Measurements from ENCODE around the gene IBTK. TPM values are rescaled to one million over a fixed set of nuclear protein-coding genes. Genes with fewer than 3 reads are reported as not detected.
"Not testable (repeated sequence)": the region's sequence is repeated elsewhere in the genome, so short reads cannot be mapped to it uniquely, and the experiment has no call there.

The IBTK gene
- total RNA-seq, 4 donors from 2014 or later = 13.6 to 27.6 (median 18.1) TPM

DNA sequence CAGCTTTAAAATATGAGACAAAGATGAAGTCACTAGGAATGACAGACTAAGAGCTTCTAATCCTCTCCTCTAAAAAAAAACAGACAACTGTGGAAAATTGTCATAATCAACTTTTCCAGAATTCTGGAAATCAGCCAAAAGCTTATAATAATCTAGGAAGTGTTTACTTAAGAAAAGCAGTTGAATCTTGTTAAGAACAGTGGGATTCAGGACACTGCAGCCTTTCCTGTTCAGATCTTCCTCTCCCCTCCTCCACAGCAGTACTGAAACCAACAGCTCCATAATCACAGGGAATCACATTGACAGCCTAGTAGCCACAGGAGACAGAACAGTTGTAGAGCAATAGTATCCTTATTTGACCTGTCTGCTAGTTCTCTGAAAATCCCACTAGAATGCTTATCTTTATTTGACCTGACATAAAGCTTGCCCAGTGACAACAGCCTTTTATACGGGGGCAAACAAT lies 41.6 kb downstream of the IBTK start:
- H3K27me3 ChIP-seq = no peaks in the 10 kb centered on the region
- peaks cover 8% of the 10 kb centered on the region for H3K4me1 ChIP-seq
- TF ChIP-seq, protein P1, sequence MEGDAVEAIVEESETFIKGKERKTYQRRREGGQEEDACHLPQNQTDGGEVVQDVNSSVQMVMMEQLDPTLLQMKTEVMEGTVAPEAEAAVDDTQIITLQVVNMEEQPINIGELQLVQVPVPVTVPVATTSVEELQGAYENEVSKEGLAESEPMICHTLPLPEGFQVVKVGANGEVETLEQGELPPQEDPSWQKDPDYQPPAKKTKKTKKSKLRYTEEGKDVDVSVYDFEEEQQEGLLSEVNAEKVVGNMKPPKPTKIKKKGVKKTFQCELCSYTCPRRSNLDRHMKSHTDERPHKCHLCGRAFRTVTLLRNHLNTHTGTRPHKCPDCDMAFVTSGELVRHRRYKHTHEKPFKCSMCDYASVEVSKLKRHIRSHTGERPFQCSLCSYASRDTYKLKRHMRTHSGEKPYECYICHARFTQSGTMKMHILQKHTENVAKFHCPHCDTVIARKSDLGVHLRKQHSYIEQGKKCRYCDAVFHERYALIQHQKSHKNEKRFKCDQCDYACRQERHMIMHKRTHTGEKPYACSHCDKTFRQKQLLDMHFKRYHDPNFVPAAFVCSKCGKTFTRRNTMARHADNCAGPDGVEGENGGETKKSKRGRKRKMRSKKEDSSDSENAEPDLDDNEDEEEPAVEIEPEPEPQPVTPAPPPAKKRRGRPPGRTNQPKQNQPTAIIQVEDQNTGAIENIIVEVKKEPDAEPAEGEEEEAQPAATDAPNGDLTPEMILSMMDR (IDR thresholded peaks at IDR 0.05) = no peak
- TF ChIP-seq POLR2AphosphoS5 (IDR thresholded peaks at IDR 0.05) (no peak), POLR2A (IDR thresholded peaks at IDR 0.05) (no peak), EP300 (IDR thresholded peaks at IDR 0.05) (no peak)
- 80% methylated on average over 1 of the region's 1 CpG for WGBS
- H3K4me3 ChIP-seq = no peak overlapping the region
- DNase-seq (ENCODE audit: low spot score in 2 of 2) = no peak
- no peak overlapping the region for H3K27ac ChIP-seq
- H3K36me3 ChIP-seq = peaks cover 51% of the 10 kb centered on the region
- H3K9me3 ChIP-seq = no peaks in the 10 kb centered on the region

DNA sequence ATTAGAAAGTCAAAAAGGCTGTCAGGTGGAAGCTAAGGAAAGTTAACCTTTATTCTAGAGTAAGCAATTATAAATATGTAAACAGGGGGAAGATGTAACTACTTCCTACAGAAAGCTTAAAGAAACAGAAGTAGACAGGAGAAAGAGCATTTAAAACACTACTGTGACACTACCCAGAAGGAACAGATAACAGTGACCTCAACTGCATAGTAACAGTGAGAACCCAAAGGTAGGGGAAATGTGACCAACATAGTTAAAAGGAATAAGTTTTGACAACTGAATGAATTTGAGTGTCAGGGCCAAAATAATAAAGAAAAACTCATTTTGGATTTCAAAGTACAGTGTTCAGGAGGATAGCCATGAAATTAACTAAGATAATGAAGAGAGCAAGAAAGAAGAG lies 43.5 kb downstream of the IBTK start:
- H3K9me3 ChIP-seq = no peaks in the 10 kb centered on the region
- peaks cover 61% of the 10 kb centered on the region for H3K36me3 ChIP-seq
- TF ChIP-seq, protein P1 (IDR thresholded peaks at IDR 0.05) = no peak
- no peak for TF ChIP-seq EP300 (IDR thresholded peaks at IDR 0.05)
- no peak for TF ChIP-seq POLR2A (IDR thresholded peaks at IDR 0.05)
- no peak for TF ChIP-seq POLR2AphosphoS5 (IDR thresholded peaks at IDR 0.05)

DNA sequence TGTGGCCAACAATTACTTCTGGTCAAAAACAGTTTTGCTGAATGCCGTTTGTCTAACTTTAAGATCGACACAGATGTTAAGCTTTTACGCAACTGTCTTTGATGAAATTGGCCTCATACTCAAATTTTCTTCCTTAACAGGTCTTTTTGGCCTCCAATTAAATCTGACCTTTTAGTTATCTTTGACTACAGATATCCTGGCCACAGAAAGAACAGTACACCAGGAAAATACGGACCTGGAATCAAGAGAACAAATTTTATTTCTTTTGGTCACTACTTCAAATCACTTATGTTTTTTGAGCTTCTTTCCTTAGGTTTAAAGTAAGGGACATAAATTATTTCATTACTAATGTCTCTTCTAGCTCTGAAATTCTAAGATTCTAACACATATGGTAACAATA lies 49.8 kb downstream of the IBTK start:
- TF ChIP-seq POLR2AphosphoS5 (IDR thresholded peaks at IDR 0.05) (no peak), EP300 (IDR thresholded peaks at IDR 0.05) (no peak), POLR2A (IDR thresholded peaks at IDR 0.05) (no peak)
- TF ChIP-seq, protein P1 (IDR thresholded peaks at IDR 0.05) = no peak
- Histone ChIP-seq H3K4me1 (no peaks in the 10 kb centered on the region), H3K9me3 (no peaks in the 10 kb centered on the region), H3K36me3 (peaks cover 94% of the 10 kb centered on the region), H3K4me3 (no peak overlapping the region), H3K27ac (no peak overlapping the region), H3K27me3 (no peaks in the 10 kb centered on the region)
- no peak for DNase-seq (ENCODE audit: low spot score in 2 of 2)
- 85% methylated on average over 4 of the region's 4 CpGs for WGBS

More for the DNA sequence above, 43.5 kb downstream of the IBTK start:
- no peak overlapping the region for H3K27ac ChIP-seq
- no peak for DNase-seq (ENCODE audit: low spot score in 2 of 2)
- peaks cover 8% of the 10 kb centered on the region for H3K4me1 ChIP-seq
- no peak overlapping the region for H3K4me3 ChIP-seq
- no peaks in the 10 kb centered on the region for H3K27me3 ChIP-seq

DNA sequence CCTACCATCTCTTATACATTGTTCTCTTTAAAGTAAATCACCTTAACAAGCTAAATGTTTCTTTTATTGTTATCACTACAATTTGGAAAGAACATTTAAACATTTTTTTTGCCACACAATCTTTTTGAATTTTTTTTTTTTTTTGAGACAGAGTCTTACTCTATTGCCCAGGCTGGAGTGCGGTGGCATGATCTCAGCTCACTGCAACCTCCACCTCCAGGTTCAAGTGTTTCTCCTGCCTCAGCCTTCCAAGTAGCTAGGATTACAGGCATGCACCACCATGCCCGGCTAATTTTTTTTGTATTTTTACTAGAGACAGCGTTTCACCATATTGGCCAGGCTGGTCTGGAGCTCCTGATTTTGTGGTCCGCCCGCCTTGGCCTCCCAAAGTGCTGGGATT lies 50.3 kb downstream of the IBTK start:
- not testable (repeated sequence) for H3K4me1 ChIP-seq; H3K4me3 ChIP-seq; H3K9me3 ChIP-seq; H3K27me3 ChIP-seq; DNase-seq (ENCODE audit: low spot score in 2 of 2); H3K27ac ChIP-seq
- H3K36me3 ChIP-seq = peaks cover 94% of the 10 kb centered on the region
- 98% methylated on average over 5 of the region's 5 CpGs for WGBS

DNA sequence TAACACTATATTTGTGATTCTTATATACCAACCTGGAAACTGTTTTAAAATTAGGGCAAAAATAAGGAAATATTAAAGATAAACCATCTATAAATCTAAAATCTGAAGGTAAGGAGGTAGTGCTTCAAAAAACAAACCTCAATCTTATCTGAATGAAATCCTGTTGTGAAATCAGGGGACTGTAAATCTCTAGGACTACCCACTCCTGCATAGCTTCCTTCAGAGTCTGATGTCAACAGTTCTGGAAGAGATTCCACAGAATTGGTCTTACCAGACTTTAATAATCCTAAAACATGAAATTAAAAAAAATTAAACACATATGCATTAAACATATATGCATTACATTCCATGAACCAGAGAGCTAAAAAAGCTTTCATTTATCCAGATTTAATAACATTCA lies 51.4 kb downstream of the IBTK start:
- Histone ChIP-seq H3K36me3 (peaks cover 92% of the 10 kb centered on the region), H3K4me1 (no peaks in the 10 kb centered on the region)

More for the DNA sequence above, 51.4 kb downstream of the IBTK start:
- DNase-seq (ENCODE audit: low spot score in 2 of 2) = no peak
- no peaks in the 10 kb centered on the region for H3K27me3 ChIP-seq
- no peak overlapping the region for H3K4me3 ChIP-seq
- H3K27ac ChIP-seq = no peak overlapping the region
- no peaks in the 10 kb centered on the region for H3K9me3 ChIP-seq
- no peak for TF ChIP-seq POLR2A (IDR thresholded peaks at IDR 0.05)
- TF ChIP-seq POLR2AphosphoS5 (IDR thresholded peaks at IDR 0.05) = no peak
- TF ChIP-seq, protein P1 (IDR thresholded peaks at IDR 0.05) = no peak
